HCT116 (cell line): ENCODE measurements around the gene RUFY4.

ENCODE experiments used
- ATF3 ChIP-seq: IDR thresholded peaks from 2 replicates; pipeline ENCODE4 v1.6.1; 2012
- CEBPB ChIP-seq: IDR thresholded peaks from 2 replicates; pipeline ENCODE4 v1.6.1; 2012; ENCODE audit warnings: low read depth
- CTCF ChIP-seq, 3 experiments: fragments of 200-600 bp in 1 of 3; sonication (generic) in 1 of 3; IDR thresholded peaks in 2 of 3; conservative IDR thresholded peaks in 1 of 3; 2 replicates each; pipeline ENCODE4 v1.5.1; 2012 to 2017; ENCODE audit warnings: low read depth in 2 of 3, low read length in 2 of 3, antibody characterized with exemption in 1 of 3, borderline replicate concordance in 1 of 3, control low read depth in 1 of 3, mild to moderate bottlenecking in 1 of 3, mixed read lengths in 1 of 3, mixed run types in 1 of 3, moderate library complexity in 1 of 3; ENCODE audit not compliant: insufficient read depth in 1 of 3
- ELF1 ChIP-seq: IDR thresholded peaks from 2 replicates; pipeline ENCODE4 v1.6.1; 2012; ENCODE audit warnings: low read depth, borderline replicate concordance
- EZH2 ChIP-seq: fragments of 200-600 bp; sonication (generic); IDR thresholded peaks from 2 replicates; pipeline ENCODE4 v1.6.1; 2017; ENCODE audit warnings: antibody characterized with exemption, mixed run types
- MAX ChIP-seq: IDR thresholded peaks from 2 replicates; pipeline ENCODE4 v1.6.1; 2012
- RAD21 ChIP-seq: IDR thresholded peaks from 2 replicates; pipeline ENCODE4 v1.6.1; 2012; ENCODE audit warnings: low read depth, mild to moderate bottlenecking
- YY1 ChIP-seq: IDR thresholded peaks from 2 replicates; pipeline ENCODE4 v1.6.1; 2011; ENCODE audit warnings: low read length, low read depth, moderate library complexity, mild to moderate bottlenecking; ENCODE audit not compliant: insufficient replicate concordance; ENCODE audit errors: extremely low read depth

- TF ChIP-seq CTCF (IDR thresholded peaks at IDR 0.05 in 2 of 3, conservative IDR thresholded peaks at IDR 0.05 in 1 of 3; ENCODE audit: borderline replicate concordance in 1 of 3, insufficient read depth in 1 of 3, low read depth in 2 of 3, low read length in 2 of 3) = no peak
- no peak for TF ChIP-seq EZH2
- no peak for TF ChIP-seq ATF3
- TF ChIP-seq MAX = no peak
- TF ChIP-seq ELF1 = no peak
- TF ChIP-seq RAD21 = no peak
- no peak for TF ChIP-seq CEBPB
- no peak for TF ChIP-seq YY1
Measured at GRCh38 chr2:218072478-218073024, 3.5 kb downstream of the RUFY4 start.
